ENCODE measurements around the gene CCDC80.

Gene CCDC80

GRCh38 chr3:112631257-112631656 lies 9.7 kb downstream of the CCDC80 start:
- no peak for DNase-seq

GRCh38 chr3:112629425-112629824 lies 11.5 kb downstream of the CCDC80 start:
- no peak for DNase-seq

DNA sequence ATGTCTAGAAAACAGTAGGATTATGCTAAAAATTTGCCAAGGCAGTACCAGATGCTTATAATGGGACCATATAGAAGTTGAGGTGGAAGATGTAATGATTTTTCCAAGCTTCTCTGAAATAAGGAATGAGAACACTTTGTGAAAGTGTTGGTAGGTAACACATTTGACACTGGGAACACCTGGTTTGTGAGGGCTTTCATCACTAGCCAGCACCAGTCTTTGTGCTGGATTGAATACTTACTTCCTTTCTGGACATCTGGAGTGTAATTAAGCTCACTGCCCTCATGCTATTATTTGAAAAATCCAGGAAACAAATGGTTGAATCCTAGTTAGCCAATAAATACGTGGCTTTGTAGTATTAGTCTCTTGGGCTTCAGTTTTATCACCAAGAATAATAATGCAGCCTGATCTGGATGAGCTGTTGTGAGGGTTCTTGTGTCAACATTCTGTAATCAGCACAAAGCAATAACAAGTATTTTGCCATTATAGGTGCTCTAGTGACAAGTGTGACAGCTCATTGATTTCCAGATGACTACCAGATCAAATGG lies 12.9 kb downstream of the CCDC80 start:
- DNase-seq = no peak

GRCh38 chr3:112627419-112627818 lies 13.5 kb downstream of the CCDC80 start:
- no peak for DNase-seq

DNA sequence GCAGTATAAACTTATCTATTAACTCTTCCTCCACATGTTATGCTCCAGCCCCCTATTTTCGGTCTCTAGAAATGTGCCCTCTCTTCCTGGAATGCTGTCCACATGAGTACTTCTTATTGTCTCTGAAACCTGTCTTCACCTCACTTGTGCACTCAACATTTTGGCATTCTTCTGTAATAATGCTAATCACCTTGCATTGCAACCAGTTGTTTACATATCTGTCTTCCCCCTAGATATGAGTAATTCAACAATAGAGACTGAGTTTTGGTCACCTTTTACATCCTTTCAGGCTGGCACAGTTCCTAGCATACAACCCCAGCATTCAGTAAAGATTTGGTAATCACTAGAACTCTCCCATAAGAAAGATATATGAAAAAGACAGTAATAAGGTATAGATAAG lies 17.2 kb downstream of the CCDC80 start:
- no peak for DNase-seq

- no peak for DNase-seq
Measured at GRCh38 chr3:112623213-112623612, 17.7 kb downstream of the CCDC80 start.

DNA sequence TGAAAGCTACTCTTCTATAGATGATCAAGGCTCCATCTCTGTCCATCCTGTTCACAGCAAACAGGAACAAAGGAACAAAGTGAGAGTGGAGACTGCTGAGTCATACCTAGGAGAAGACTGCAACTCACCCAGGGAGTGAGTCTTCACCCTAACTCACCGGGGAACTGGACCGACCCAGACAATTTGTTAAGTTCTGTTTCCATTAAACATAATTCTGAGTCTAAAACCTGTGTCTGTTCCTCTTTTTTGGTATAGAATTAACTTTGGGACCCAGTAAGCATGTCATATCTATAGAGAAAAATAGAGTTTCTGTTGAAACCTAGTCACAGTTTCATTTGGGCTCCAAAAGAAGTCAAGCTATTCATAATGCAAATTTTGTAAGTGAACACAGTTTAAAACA lies 21.6 kb downstream of the CCDC80 start:
- DNase-seq = no peak

- no peak for DNase-seq
Measured at GRCh38 chr3:112617285-112617684, 23.7 kb downstream of the CCDC80 start.

GRCh38 chr3:112615989-112616731 lies 24.8 kb downstream of the CCDC80 start:
- DNase-seq = no peak

DNA sequence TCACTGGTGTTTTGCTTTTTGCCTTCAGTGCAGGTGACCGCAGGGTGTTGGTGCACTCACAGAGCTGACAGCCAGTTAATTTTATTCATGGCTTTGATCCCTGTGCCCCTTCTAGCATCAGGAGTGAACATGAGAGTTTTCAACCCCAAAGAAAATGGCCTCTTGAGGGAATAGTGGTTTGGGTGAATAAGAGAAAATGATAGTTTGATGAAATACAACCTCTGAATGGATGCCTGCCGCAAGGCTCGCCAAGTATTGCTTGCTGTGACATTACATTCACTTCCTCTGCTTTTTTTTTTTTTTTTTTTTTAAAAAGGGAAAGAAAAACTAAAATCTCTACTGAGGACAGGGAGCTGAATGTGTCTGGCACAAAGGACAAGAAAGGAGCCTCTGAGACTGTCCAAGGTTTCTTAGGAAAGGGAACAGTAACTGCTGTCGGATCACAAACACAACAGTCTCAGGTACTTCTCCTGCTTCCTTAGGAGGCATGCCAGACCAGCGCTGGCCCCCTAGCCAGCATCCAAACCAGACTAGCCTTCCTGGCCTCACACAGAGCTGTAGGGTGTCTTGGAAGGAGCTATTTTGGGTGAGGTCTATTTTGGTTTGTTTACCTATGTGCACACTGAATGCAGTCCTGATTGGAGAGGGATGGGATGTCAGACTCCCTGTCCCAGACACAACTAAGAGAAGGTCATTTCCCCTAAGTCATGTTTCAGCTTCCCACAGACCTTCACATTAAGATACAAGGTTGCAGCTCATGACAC lies 29.0 kb downstream of the CCDC80 start:
- DNase-seq = no peak

DNA sequence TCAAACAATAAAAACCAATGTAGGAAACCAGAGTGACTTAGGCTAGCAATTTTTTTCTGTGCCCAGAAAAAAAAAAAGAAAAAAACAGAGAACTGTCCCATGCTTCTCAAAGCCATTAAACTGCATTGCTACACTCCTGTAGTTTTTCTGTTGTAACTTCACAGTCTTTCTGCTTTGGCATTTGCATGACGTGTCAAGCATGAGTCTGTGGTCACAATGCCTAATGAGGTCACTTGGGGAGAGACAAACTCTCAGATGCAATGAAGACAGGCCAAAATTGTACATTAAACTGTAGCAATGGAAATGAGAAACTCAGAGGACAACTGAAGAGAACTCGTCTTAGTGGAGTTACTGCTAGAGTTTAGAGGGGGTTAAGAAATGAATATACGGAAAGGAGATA lies 30.8 kb downstream of the CCDC80 start:
- DNase-seq = no peak

- DNase-seq = no peak
Measured at GRCh38 chr3:112607863-112608262, 33.1 kb downstream of the CCDC80 start.

- DNase-seq = no peak
Measured at GRCh38 chr3:112606098-112606497, 34.8 kb downstream of the CCDC80 start.

DNA sequence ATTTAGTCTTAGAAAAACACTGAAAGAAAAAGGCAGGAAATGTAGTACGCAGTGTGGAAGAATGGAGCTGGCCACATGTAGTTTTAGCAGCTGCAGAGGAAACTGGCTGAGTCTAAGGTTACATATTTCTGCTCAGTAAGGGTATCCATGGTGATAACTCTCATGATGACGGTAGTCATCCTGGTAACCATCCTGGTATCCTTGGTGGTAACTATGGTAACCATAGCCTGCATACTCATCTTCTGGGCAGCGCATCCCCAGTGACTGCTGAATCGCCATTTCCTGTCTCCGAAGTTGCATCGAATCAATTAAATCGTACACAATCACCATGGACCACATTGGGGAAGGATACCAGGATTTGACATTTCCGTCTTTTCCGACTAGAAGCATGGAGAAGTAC lies 35.7 kb downstream of the CCDC80 start:
- no peak for DNase-seq

DNA sequence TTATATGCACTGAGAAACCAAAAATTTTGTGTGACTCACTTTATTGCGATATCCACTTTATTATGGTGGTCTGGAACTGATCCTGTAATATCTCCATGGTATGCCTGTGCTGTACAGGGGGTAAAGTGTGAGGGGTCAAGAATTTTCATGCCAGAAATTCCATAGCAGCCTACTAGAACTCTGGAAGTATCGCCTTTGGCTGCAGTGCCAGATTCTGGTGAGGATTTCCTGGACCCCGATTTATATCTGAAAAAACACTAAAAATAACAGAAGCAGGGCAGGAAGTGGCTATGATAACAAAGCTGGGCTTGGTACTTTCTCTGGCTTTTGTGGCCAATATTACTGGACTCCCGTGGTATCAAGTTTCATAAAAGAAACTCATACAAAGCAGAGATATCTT lies 36.4 kb downstream of the CCDC80 start:
- no peak for DNase-seq

GRCh38 chr3:112602217-112602838 lies 38.6 kb downstream of the CCDC80 start:
- DNase-seq = no peak

- no peak for DNase-seq
Measured at GRCh38 chr3:112598731-112599130, 42.2 kb downstream of the CCDC80 start.

DNA sequence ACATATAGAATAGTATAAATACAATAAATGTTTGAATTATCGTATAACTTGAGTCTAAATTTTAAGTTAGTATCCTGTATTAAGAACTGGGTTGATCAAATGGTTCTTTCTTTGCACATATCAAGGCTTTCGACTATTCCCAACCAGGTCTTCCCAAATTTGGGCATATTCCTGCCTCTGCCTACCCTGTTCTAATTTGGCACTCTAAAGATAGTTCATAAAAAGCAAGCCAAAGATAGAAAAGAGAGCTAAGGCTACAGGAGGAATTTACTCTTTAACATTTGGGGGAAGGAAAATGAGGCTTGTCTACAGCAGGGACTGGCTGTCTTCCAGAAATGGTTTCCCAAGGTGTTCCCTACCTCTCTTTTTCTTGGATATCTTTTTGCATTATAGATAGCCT lies 43.0 kb downstream of the CCDC80 start:
- no peak for DNase-seq

- DNase-seq = no peak
Measured at GRCh38 chr3:112594856-112595255, 46.1 kb downstream of the CCDC80 start.

- DNase-seq = no peak
Measured at GRCh38 chr3:112593258-112593657, 47.7 kb downstream of the CCDC80 start.

DNA sequence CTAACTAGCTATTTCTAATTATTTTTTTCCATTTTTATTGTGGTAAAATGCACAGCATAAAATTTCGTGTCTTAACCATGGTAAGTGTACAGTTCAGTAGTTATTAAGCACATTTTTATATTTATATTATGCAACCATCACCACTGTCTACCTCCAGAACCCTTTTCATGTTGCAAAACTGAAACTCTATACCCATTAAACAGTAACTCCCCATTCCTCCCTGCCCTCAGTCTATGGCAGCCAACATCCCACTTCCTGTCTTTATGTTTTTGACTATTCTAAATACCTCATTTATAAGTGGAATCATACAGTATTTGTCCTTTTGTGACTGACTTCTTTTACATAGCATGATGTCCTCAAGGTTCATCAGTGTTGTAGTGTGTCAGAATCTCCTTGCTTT lies 53.6 kb downstream of the CCDC80 start:
- DNase-seq = no peak

- no peak for DNase-seq
Measured at GRCh38 chr3:112585782-112586181, 55.2 kb downstream of the CCDC80 start.

DNA sequence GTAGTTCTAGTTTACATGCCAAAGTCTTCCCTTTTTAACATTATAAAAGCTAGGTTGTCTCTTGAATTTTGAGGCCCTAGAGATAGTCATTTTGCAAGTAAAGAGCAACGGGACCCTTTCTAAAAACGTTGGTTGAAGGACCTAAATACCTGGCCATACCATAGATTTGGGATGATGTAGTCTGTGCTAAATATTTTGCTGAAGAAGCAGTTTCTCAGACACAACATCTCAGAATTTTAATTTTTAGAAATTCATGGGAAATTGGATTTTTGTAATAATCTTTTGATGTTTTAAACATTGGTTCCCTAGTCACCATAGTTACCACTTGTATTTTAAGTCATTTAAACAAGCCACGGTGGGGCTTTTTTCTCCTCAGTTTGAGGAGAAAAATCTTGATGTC lies 57.8 kb downstream of the CCDC80 start:
- no peak for DNase-seq
